Subcutaneous preadipocyte (primary cell): ENCODE measurements around the gene PRKAA1. TPM values are rescaled to one million over a fixed set of nuclear protein-coding genes. Genes with fewer than 3 reads are reported as not detected.

Experiments
- small RNA-seq: library from RNA; depleted of rRNA; stranded (forward); fragments of <200 nt; gene quantifications from one replicate; pipeline ENCODE3, GENCODE V24; 2012
- total RNA-seq: library from RNA; depleted of rRNA; stranded (reverse); fragments of >200 nt; gene quantifications from 2 replicates; pipeline ENCODE4 v1.2.3, GENCODE V29; 2012

Gene PRKAA1
- 80.8 and 100 TPM in 2 replicates for total RNA-seq

GRCh38 chr5:40798012-40798800, at the start of gene PRKAA1:
Gene PRKAA1 (minus strand): TSS chr5:40798374. CDS start chr5:40798189, 185 bp downstream.

GRCh38 chr5:40841068-40841805, 43.1 kb upstream of the PRKAA1 start, which contains the start of gene CARD6:
Gene CARD6 (plus strand): TSS chr5:40841367. CDS start chr5:40841383, 16 bp downstream.

GRCh38 chr5:40834849-40835787, 36.9 kb upstream of the PRKAA1 start, which contains the start of gene RPL37:
Gene RPL37 (minus strand): TSS chr5:40835222. CDS start chr5:40835185, 37 bp downstream.

GRCh38 chr5:40755407-40756365, 42.5 kb downstream of the PRKAA1 start, which contains the start of gene TTC33:
Gene TTC33 (minus strand): TSS chr5:40755961. CDS start chr5:40747018, 8,943 bp downstream.

Small RNAs within 50 kb of the gene (small RNA-seq; reads per million reads assigned to genes)
- not detected for gene RF00191
- 11.0 reads per million, percentile 96 among the genes with 10 or more reads in this experiment for gene SNORD72

Other genes starting within 250 kb of the PRKAA1 start
- gene PTGER4, start 118.5 kb downstream of the PRKAA1 start, total RNA-seq: 4.8 and 33.8 TPM in 2 replicates
- gene TTC33, start 42.4 kb downstream of the PRKAA1 start, total RNA-seq: 9.6 and 11.7 TPM in 2 replicates
- 981 and 1,243 TPM in 2 replicates for gene RPL37, start 36.8 kb upstream of the PRKAA1 start, total RNA-seq
- 17.2 and 24.3 TPM in 2 replicates for gene CARD6, start 43.0 kb upstream of the PRKAA1 start, total RNA-seq
- 0.39 and 12.9 TPM in 2 replicates for gene C7, start 111.1 kb upstream of the PRKAA1 start, total RNA-seq